Caco-2 (cell line): ENCODE results near the gene NRXN2. TPM values are rescaled to one million over a fixed set of nuclear protein-coding genes. Genes with fewer than 3 reads are reported as not detected.

ENCODE experiments used
- BruUV-seq: library from RNA; stranded (reverse); fragments of 400-500 nt; replicated peaks from 2 replicates; lab custom pipeline; 2021; lab: Mats Ljungman, UMichigan
- CTCF ChIA-PET: fragments of 300-600 bp; sonication (Branson Sonifier 250); formaldehyde crosslinking; loops from one replicate; lab custom pipeline; 2022; ENCODE audit warnings: antibody characterized with exemption; lab: Charles Lee
- POLR2A ChIA-PET: fragments of 300-600 bp; sonication (Branson Sonifier 250); formaldehyde crosslinking; loops from one replicate; lab custom pipeline; 2022; ENCODE audit warnings: antibody characterized with exemption; lab: Charles Lee
- DNase-seq, 2 experiments: peaks; one replicate each; pipeline versions ENCODE4 v3.0.0 to v3.0.0-alpha.2; 2020 to 2022
- H3K27me3 ChIP-seq: replicated peaks from 2 replicates; pipeline ENCODE4 v1.6.0; 2011; ENCODE audit warnings: low read length; ENCODE audit not compliant: control insufficient read depth, insufficient read depth
- H3K36me3 ChIP-seq: 2 replicates; pipeline ENCODE4 v1.5.1; 2011; ENCODE audit warnings: low read length; ENCODE audit not compliant: control insufficient read depth, insufficient read depth
- H3K4me1 ChIP-seq: fragments of 250-450 bp; sonication (Bioruptor Pico); 2 replicates; pipeline ENCODE4 v1.5.1; 2020; ENCODE audit warnings: mild to moderate bottlenecking
- H3K4me3 ChIP-seq: 2 replicates; pipeline ENCODE4 v1.5.1; 2011; ENCODE audit warnings: low read depth, mild to moderate bottlenecking, control low read depth, low read length
- H3K9me3 ChIP-seq: fragments of 250-450 bp; sonication (Bioruptor Pico); 2 replicates; pipeline ENCODE4 v1.5.1; 2020; ENCODE audit warnings: mild to moderate bottlenecking, moderate library complexity
- H3K27ac Mint-ChIP-seq: one replicate; pipeline ENCODE4 v1.8.0; 2022; ENCODE audit warnings: mixed read lengths; ENCODE audit not compliant: unreplicated experiment
- H3K27me3 Mint-ChIP-seq: one replicate; pipeline ENCODE4 v1.8.0; 2022; ENCODE audit warnings: mixed read lengths; ENCODE audit not compliant: insufficient read depth, unreplicated experiment
- H3K36me3 Mint-ChIP-seq: one replicate; pipeline ENCODE4 v1.8.0; 2022; ENCODE audit warnings: mild to moderate bottlenecking, mixed read lengths; ENCODE audit not compliant: insufficient read depth, unreplicated experiment
- H3K4me1 Mint-ChIP-seq: one replicate; pipeline ENCODE4 v1.8.0; 2022; ENCODE audit warnings: low read depth, mixed read lengths; ENCODE audit not compliant: unreplicated experiment
- H3K4me3 Mint-ChIP-seq: one replicate; pipeline ENCODE4 v1.8.0; 2022; ENCODE audit warnings: mild to moderate bottlenecking, moderate library complexity, mixed read lengths; ENCODE audit not compliant: unreplicated experiment
- H3K9me3 Mint-ChIP-seq: one replicate; pipeline ENCODE4 v1.8.0; 2022; ENCODE audit warnings: mixed read lengths; ENCODE audit not compliant: unreplicated experiment
- CTCF ChIP-seq, 2 experiments: fragments of 200-600 bp in 1 of 2; IDR thresholded peaks; 1 replicate in 1 of 2; 2 replicates in 1 of 2; pipeline versions ENCODE4 v1.5.1 to v1.8.0; 2011 to 2022; ENCODE audit warnings: antibody characterized with exemption in 1 of 2, control low read depth in 1 of 2, inconsistent platforms in 1 of 2, low read depth in 1 of 2, low read length in 1 of 2, mild to moderate bottlenecking in 1 of 2, moderate library complexity in 1 of 2; ENCODE audit not compliant: insufficient read depth in 1 of 2, severe bottlenecking in 1 of 2, unreplicated experiment in 1 of 2
- intact Hi-C: fragments of 100-400 bp; cut with micrococcal nuclease; formaldehyde crosslinking; loops from one replicate; pipeline ENCODE4 v1.10.0; 2022; ENCODE audit not compliant: unreplicated experiment
- total RNA-seq: library from RNA; stranded (reverse); gene quantifications from 2 replicates; pipeline ENCODE4 v1.2.3, GENCODE V29; 2022

NRXN2 gene
- total RNA-seq, 1 experiment from 2014 or later, result 7.6 TPM

- H3K4me3 ChIP-seq, result no peak overlapping the region
- DNase-seq, result no peak
- Mint-ChIP-seq H3K36me3 (peaks cover 6% of the 10 kb centered on the region), H3K4me1 (no peaks in the 10 kb centered on the region), H3K27ac (no peak overlapping the region), H3K9me3 (no peaks in the 10 kb centered on the region), H3K27me3 (no peaks in the 10 kb centered on the region), H3K4me3 (no peak overlapping the region)
- BruUV-seq, result no TSS peak
- H3K36me3 ChIP-seq, result no peaks in the 10 kb centered on the region
- ChIA-PET CTCF (no interaction called here), POLR2A (no interaction called here)
- no peak for TF ChIP-seq CTCF (IDR thresholded peaks at IDR 0.05; ENCODE audit: insufficient read depth in 1 of 2, low read depth in 1 of 2, low read length in 1 of 2, severe bottlenecking in 1 of 2, unreplicated experiment in 1 of 2)
- no peaks in the 10 kb centered on the region for H3K27me3 ChIP-seq
- intact Hi-C loops, result no loop called here
- H3K4me1 ChIP-seq, result peaks cover 2% of the 10 kb centered on the region; the same call in 1 of the 2 replicates
- no peaks in the 10 kb centered on the region for H3K9me3 ChIP-seq
Observed at GRCh38 chr11:64750361-64751054, 27.5 kb upstream of the NRXN2 start.

- H3K4me1 Mint-ChIP-seq, result peaks cover 9% of the 10 kb centered on the region
- H3K4me1 ChIP-seq, result peaks cover 20% of the 10 kb centered on the region
- no peak for TF ChIP-seq CTCF (IDR thresholded peaks at IDR 0.05; ENCODE audit: insufficient read depth in 1 of 2, low read depth in 1 of 2, low read length in 1 of 2, severe bottlenecking in 1 of 2, unreplicated experiment in 1 of 2)
- H3K9me3 Mint-ChIP-seq, result no peaks in the 10 kb centered on the region
- intact Hi-C loops, result no loop called here
- peaks cover 6% of the 10 kb centered on the region for H3K27me3 Mint-ChIP-seq
- H3K36me3 Mint-ChIP-seq, result peaks cover 6% of the 10 kb centered on the region
- H3K9me3 ChIP-seq, result no peaks in the 10 kb centered on the region
- no TSS peak for BruUV-seq
- ChIA-PET CTCF (interaction anchor here (0.9 kb wide), 1 partner anchor 375 kb away, joined by 3 read pairs; no protein-coding TSS in a partner anchor), POLR2A (no interaction called here)
- H3K4me3 ChIP-seq, result no peak overlapping the region
- H3K27me3 ChIP-seq, result no peaks in the 10 kb centered on the region
- no peak for DNase-seq
- no peak overlapping the region for H3K27ac Mint-ChIP-seq
- no peak overlapping the region for H3K4me3 Mint-ChIP-seq
- no peaks in the 10 kb centered on the region for H3K36me3 ChIP-seq
Observed at GRCh38 chr11:64747961-64748665, 25.1 kb upstream of the NRXN2 start.

- no TSS peak for BruUV-seq
- Histone ChIP-seq H3K4me1 (peaks cover 34% of the 10 kb centered on the region), H3K4me3 (no peak overlapping the region), H3K36me3 (no peaks in the 10 kb centered on the region), H3K9me3 (no peaks in the 10 kb centered on the region), H3K27me3 (no peaks in the 10 kb centered on the region)
- ChIA-PET CTCF (interaction anchor here (1.0 to 1.1 kb wide), 2 partner anchors 58 to 298 kb away, joined by 3 read pairs; no protein-coding TSS in a partner anchor), POLR2A (no interaction called here)
- H3K27me3 Mint-ChIP-seq, result peaks cover 6% of the 10 kb centered on the region
- no peaks in the 10 kb centered on the region for H3K9me3 Mint-ChIP-seq
- H3K4me1 Mint-ChIP-seq, result peaks cover 9% of the 10 kb centered on the region
- H3K36me3 Mint-ChIP-seq, result peaks cover 10% of the 10 kb centered on the region
- no peak overlapping the region for H3K4me3 Mint-ChIP-seq
- no peak overlapping the region for H3K27ac Mint-ChIP-seq
- no peak for TF ChIP-seq CTCF (IDR thresholded peaks at IDR 0.05; ENCODE audit: insufficient read depth in 1 of 2, low read depth in 1 of 2, low read length in 1 of 2, severe bottlenecking in 1 of 2, unreplicated experiment in 1 of 2)
- DNase-seq, result no peak
- intact Hi-C loops, result no loop called here
Observed at GRCh38 chr11:64746486-64746885, 23.5 kb upstream of the NRXN2 start.
